Smooth muscle cell (in vitro differentiated cells): ENCODE results near the gene TPSAB1. TPM values are rescaled to one million over a fixed set of nuclear protein-coding genes. Genes with fewer than 3 reads are reported as not detected.

Source experiments
- DNase-seq: peaks from one replicate; lab custom pipeline; 2025; ENCODE audit not compliant: unreplicated experiment; lab: John Stamatoyannopoulos, UW
- H2AFZ ChIP-seq: fragments of 200-600 bp; sonication (generic); 2 replicates; pipeline ENCODE4 v1.6.0; 2016; ENCODE audit warnings: antibody characterized with exemption, low read depth, mild to moderate bottlenecking
- H3F3A ChIP-seq: fragments of 200-600 bp; sonication (generic); 2 replicates; pipeline ENCODE4 v1.6.0; 2017; ENCODE audit warnings: antibody characterized with exemption, low read depth
- H3K27ac ChIP-seq: fragments of 200-600 bp; sonication (generic); 2 replicates; pipeline ENCODE4 v1.5.1; 2016; ENCODE audit warnings: low read depth, mild to moderate bottlenecking
- H3K27me3 ChIP-seq: fragments of 200-600 bp; sonication (generic); 2 replicates; pipeline ENCODE4 v1.6.1; 2016; ENCODE audit warnings: low read depth, mild to moderate bottlenecking
- H3K36me3 ChIP-seq: fragments of 200-600 bp; sonication (generic); 2 replicates; pipeline ENCODE4 v1.5.1; 2016; ENCODE audit warnings: low read depth
- H3K4me1 ChIP-seq: fragments of 200-600 bp; sonication (generic); 2 replicates; pipeline ENCODE4 v1.5.1; 2016; ENCODE audit warnings: low read depth
- H3K4me2 ChIP-seq: fragments of 200-600 bp; sonication (generic); 2 replicates; pipeline ENCODE4 v1.6.0; 2016; ENCODE audit warnings: mild to moderate bottlenecking
- H3K4me3 ChIP-seq: fragments of 200-600 bp; sonication (generic); 2 replicates; pipeline ENCODE4 v1.5.1; 2016; ENCODE audit warnings: mild to moderate bottlenecking
- H3K79me2 ChIP-seq: fragments of 200-600 bp; sonication (generic); 2 replicates; pipeline ENCODE4 v1.6.0; 2016; ENCODE audit warnings: low read depth, mild to moderate bottlenecking
- H3K9ac ChIP-seq: fragments of 200-600 bp; sonication (generic); 2 replicates; pipeline ENCODE4 v1.6.0; 2016; ENCODE audit warnings: low read depth
- H3K9me3 ChIP-seq: fragments of 200-600 bp; sonication (generic); replicated peaks from 2 replicates; pipeline ENCODE4 v1.5.1; 2016; ENCODE audit warnings: low read depth
- H4K20me1 ChIP-seq: fragments of 200-600 bp; sonication (generic); 2 replicates; pipeline ENCODE4 v1.6.0; 2016; ENCODE audit warnings: low read depth
- WGBS: methylation state at CpG from one replicate; pipeline ENCODE4 v1.1.7; 2016; ENCODE audit warnings: low lambda C conversion rate; 5-methylcytosine and 5-hydroxymethylcytosine counted together
- polyA plus RNA-seq: library from polyadenylated mRNA; unstranded; fragments of >200 nt; fragmentation: Nextera tagmentation; extraction: Ambion mirVana; gene quantifications from 2 replicates; pipeline ENCODE4 v1.2.1, GENCODE V29; 2016
- total RNA-seq: library from RNA; depleted of rRNA; stranded (reverse); fragments of >200 nt; gene quantifications from 2 replicates; pipeline ENCODE4 v1.2.3, GENCODE V29; 2014
- TF ChIP-seq, protein P1 (sequence below): fragments of 200-600 bp; sonication (generic); IDR thresholded peaks from 2 replicates; pipeline ENCODE4 v1.5.1; 2017; ENCODE audit warnings: borderline replicate concordance, mild to moderate bottlenecking, antibody characterized with exemption; ENCODE audit not compliant: insufficient read depth, poor library complexity, severe bottlenecking

Gene TPSAB1
- total and polyA plus RNA-seq, 2 experiments from 2014 or later = not detected

DNA sequence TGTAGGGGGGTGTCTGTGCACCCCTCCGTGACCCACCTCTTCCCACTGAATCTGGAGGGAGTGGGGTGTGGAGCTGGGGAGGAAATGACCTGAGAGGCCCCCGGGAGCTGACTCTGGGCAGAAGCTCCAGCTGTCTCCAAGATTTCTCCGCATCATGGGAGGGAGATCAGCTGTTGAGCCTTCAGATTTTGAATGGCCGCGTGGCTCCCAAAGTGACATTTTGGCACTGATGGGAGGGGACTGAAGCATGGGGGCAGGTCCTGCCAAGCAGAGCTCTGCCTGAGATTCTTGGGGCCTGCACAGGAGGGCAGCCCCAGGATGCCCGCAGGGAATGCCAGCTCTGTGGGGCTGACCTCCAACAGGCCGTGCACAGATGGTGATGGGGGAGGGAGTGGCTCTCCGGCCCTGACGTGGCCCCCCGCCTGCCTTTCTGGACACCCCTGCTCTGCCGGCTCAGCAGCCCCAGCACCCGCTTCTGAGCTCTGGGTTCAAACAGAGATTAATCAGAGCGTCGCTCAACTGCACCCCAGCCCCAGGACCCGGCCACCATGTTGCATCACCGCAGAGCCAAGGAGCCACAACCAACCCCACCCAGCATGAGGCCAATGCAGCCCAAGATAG, 43.6 kb downstream of the TPSAB1 start:
- H3K36me3 ChIP-seq = no peaks in the 10 kb centered on the region
- no peak overlapping the region for H2AFZ ChIP-seq
- H3K27me3 ChIP-seq = peaks cover 7% of the 10 kb centered on the region
- 91% methylated on average over 16 of the region's 16 CpGs for WGBS
- H3K9ac ChIP-seq = no peak overlapping the region
- H3K27ac ChIP-seq = no peak overlapping the region
- H3K4me1 ChIP-seq = no peaks in the 10 kb centered on the region
- no peaks in the 10 kb centered on the region for H4K20me1 ChIP-seq
- DNase-seq = no peak
- H3K4me3 ChIP-seq = no peak overlapping the region
- no peak overlapping the region for H3K4me2 ChIP-seq
- no peaks in the 10 kb centered on the region for H3K79me2 ChIP-seq
- TF ChIP-seq, protein P1, sequence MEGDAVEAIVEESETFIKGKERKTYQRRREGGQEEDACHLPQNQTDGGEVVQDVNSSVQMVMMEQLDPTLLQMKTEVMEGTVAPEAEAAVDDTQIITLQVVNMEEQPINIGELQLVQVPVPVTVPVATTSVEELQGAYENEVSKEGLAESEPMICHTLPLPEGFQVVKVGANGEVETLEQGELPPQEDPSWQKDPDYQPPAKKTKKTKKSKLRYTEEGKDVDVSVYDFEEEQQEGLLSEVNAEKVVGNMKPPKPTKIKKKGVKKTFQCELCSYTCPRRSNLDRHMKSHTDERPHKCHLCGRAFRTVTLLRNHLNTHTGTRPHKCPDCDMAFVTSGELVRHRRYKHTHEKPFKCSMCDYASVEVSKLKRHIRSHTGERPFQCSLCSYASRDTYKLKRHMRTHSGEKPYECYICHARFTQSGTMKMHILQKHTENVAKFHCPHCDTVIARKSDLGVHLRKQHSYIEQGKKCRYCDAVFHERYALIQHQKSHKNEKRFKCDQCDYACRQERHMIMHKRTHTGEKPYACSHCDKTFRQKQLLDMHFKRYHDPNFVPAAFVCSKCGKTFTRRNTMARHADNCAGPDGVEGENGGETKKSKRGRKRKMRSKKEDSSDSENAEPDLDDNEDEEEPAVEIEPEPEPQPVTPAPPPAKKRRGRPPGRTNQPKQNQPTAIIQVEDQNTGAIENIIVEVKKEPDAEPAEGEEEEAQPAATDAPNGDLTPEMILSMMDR = no peak
- no peaks in the 10 kb centered on the region for H3F3A ChIP-seq
- no peaks in the 10 kb centered on the region for H3K9me3 ChIP-seq

DNA sequence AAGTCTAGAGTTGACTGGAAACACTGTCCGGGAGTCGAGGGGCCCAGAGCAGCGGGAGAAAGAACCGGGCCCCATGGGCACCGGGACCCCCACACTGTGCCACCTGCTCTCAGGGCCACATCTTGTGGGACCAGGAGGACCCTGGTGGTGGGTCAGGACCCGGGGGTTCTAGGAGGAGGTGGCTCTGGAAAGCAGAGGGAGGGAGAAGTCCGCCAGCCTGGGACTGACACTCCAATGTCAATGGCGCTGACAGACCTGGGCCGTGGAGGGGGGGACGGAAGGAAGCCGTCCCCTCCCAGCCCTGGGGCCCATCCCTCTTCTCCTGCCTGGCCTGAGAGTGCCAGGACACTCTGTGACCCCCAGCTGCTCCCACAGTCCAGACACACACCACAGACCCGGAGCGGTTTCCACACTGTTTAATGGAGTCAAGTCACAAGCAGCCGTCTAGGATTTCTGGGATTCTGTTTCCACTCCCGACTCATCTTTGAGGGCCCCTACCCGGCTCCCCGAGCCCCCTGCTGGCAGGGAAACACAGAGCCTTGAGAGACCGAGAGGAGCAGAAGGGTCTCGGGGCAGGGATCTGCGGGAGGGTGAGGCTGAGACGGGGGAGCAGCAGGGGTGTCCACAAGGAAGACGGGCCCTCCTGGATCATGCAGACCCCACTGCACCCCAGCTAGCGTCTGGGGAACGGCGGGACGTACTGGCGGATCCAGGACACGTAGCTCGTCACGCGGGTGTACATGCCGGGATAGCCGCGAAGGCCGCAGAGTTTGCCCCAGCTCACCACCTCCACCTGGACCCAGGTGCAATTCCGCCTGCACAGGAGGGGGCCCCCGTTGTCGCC, 45.4 kb downstream of the TPSAB1 start:
- H3K27ac ChIP-seq = no peak overlapping the region
- peaks cover 21% of the 10 kb centered on the region for H3K27me3 ChIP-seq
- 85% methylated on average over 36 of the region's 38 CpGs for WGBS
- H3K36me3 ChIP-seq = no peaks in the 10 kb centered on the region
- H3K4me2 ChIP-seq = no peak overlapping the region
- no peak overlapping the region for H3K4me3 ChIP-seq
- no peak for DNase-seq
- no peaks in the 10 kb centered on the region for H3K9me3 ChIP-seq
- H2AFZ ChIP-seq = no peak overlapping the region
- TF ChIP-seq, protein P1 = no peak
- no peaks in the 10 kb centered on the region for H3K79me2 ChIP-seq
- no peaks in the 10 kb centered on the region for H3K4me1 ChIP-seq
- no peaks in the 10 kb centered on the region for H4K20me1 ChIP-seq
- no peak overlapping the region for H3K9ac ChIP-seq
- H3F3A ChIP-seq = no peaks in the 10 kb centered on the region

DNA sequence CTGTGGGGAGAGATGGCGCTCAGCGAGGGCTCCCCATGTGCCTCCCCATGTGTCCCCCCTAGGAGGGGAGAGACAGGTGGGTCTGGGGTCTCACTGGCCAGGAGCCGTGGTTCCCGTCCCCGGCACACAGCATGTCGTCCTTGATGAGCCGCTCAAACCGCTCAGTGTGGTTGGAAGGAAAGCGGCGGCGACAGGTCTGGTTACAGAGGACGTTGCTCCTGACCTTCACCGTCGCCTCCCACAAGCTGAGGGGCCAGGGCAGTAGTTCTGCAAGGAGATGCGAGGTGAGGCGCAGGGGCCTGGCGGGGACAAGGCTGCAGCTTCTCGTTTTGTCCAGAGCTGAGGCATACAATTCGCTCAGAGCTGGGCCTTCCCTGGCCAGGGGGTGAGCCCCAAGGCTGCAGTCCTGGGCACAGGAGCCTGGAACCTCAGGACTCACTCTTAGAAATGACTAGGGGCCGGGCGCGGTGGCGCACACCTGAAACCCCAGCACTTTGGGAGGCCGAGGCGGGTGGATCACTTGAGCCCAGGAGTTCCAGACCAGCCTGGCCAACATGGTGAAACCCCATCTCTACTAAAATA, 46.1 kb downstream of the TPSAB1 start:
- Histone ChIP-seq H3K4me3 (no peak overlapping the region), H3K9ac (no peak overlapping the region), H3K4me2 (no peak overlapping the region), H3K79me2 (no peaks in the 10 kb centered on the region), H4K20me1 (no peaks in the 10 kb centered on the region), H3F3A (no peaks in the 10 kb centered on the region), H3K36me3 (no peaks in the 10 kb centered on the region), H3K4me1 (no peaks in the 10 kb centered on the region), H3K27ac (no peak overlapping the region), H3K9me3 (no peaks in the 10 kb centered on the region), H2AFZ (no peak overlapping the region), H3K27me3 (peaks cover 28% of the 10 kb centered on the region)
- TF ChIP-seq, protein P1 = no peak
- DNase-seq = no peak
- 90% methylated on average over 25 of the region's 25 CpGs for whole genome bisulfite sequencing
